Trophoblast cell (in vitro differentiated cells and primary cell): Measurements from ENCODE around the gene XYLT1.

Source experiments
- DNase-seq, 2 donors: peaks; one replicate each; pipeline ENCODE4 v3.0.0-alpha.2; 2016
- H2AFZ ChIP-seq: 2 replicates; pipeline ENCODE4 v1.6.1; 2013; ENCODE audit warnings: low read length, moderate library complexity, mild to moderate bottlenecking; ENCODE audit not compliant: insufficient read depth, poor library complexity
- H2AK5ac ChIP-seq: 2 replicates; pipeline ENCODE4 v1.6.1; 2013; ENCODE audit warnings: mild to moderate bottlenecking, low read length
- H2BK120ac ChIP-seq: 2 replicates; pipeline ENCODE4 v1.6.1; 2013; ENCODE audit warnings: low read length, mild to moderate bottlenecking, moderate library complexity; ENCODE audit not compliant: insufficient read depth, poor library complexity
- H2BK12ac ChIP-seq: 2 replicates; pipeline ENCODE4 v1.6.1; 2013; ENCODE audit warnings: mild to moderate bottlenecking, low read length, moderate library complexity
- H2BK5ac ChIP-seq: 2 replicates; pipeline ENCODE4 v1.6.1; 2013; ENCODE audit warnings: low read length, low read depth, moderate library complexity, mild to moderate bottlenecking; ENCODE audit not compliant: poor library complexity
- H3K14ac ChIP-seq: 2 replicates; pipeline ENCODE4 v1.6.1; 2013; ENCODE audit warnings: mild to moderate bottlenecking, low read length
- H3K18ac ChIP-seq: 2 replicates; pipeline ENCODE4 v1.6.1; 2013; ENCODE audit warnings: mild to moderate bottlenecking, low read length
- H3K23ac ChIP-seq: 2 replicates; pipeline ENCODE4 v1.6.1; 2013; ENCODE audit warnings: low read length
- H3K27ac ChIP-seq: 2 replicates; pipeline ENCODE4 v1.5.1; 2013; ENCODE audit warnings: low read depth, mild to moderate bottlenecking, inconsistent platforms, low read length, moderate library complexity
- H3K27me3 ChIP-seq: 2 replicates; pipeline ENCODE4 v1.6.1; 2013; ENCODE audit warnings: inconsistent platforms, mild to moderate bottlenecking, low read length, moderate library complexity; ENCODE audit not compliant: insufficient read depth
- H3K36me3 ChIP-seq, 2 experiments: 1 replicate in 1 of 2; 2 replicates in 1 of 2; pipeline ENCODE4 v1.6.1; 2013; ENCODE audit warnings: low read length in 2 of 2, mild to moderate bottlenecking in 2 of 2, moderate library complexity in 1 of 2; ENCODE audit not compliant: insufficient read depth in 2 of 2, control insufficient read depth in 1 of 2
- H3K4ac ChIP-seq: 2 replicates; pipeline ENCODE4 v1.6.1; 2013; ENCODE audit warnings: low read depth, mild to moderate bottlenecking, low read length, moderate library complexity
- H3K4me1 ChIP-seq, 2 experiments: 1 replicate in 1 of 2; 2 replicates in 1 of 2; pipeline ENCODE4 v1.6.1; 2013; ENCODE audit warnings: low read length in 2 of 2, mild to moderate bottlenecking in 2 of 2, moderate library complexity in 1 of 2; ENCODE audit not compliant: insufficient read depth in 2 of 2, control insufficient read depth in 1 of 2
- H3K4me2 ChIP-seq: 2 replicates; pipeline ENCODE4 v1.6.1; 2013; ENCODE audit warnings: inconsistent platforms, mild to moderate bottlenecking, low read length, moderate library complexity
- H3K4me3 ChIP-seq: 2 replicates; pipeline ENCODE4 v1.5.1; 2013; ENCODE audit warnings: mild to moderate bottlenecking, low read depth, low read length, inconsistent platforms
- H3K79me1 ChIP-seq: one replicate; pipeline ENCODE4 v1.6.1; 2013; ENCODE audit warnings: low read length
- H3K79me2 ChIP-seq: 2 replicates; pipeline ENCODE4 v1.6.1; 2013; ENCODE audit warnings: low read length, mild to moderate bottlenecking; ENCODE audit not compliant: control insufficient read depth, insufficient read depth, poor library complexity
- H3K9ac ChIP-seq: 2 replicates; pipeline ENCODE4 v1.6.1; 2013; ENCODE audit warnings: mild to moderate bottlenecking, low read length
- H3K9me3 ChIP-seq: 2 replicates; pipeline ENCODE4 v1.6.1; 2013; ENCODE audit warnings: low read depth, mild to moderate bottlenecking, control low read depth, inconsistent platforms, low read length; ENCODE audit not compliant: insufficient read depth
- H4K12ac ChIP-seq: 2 replicates; pipeline ENCODE4 v1.6.1; 2013; ENCODE audit warnings: low read depth, mild to moderate bottlenecking, low read length, moderate library complexity
- H4K8ac ChIP-seq: 2 replicates; pipeline ENCODE4 v1.6.1; 2013; ENCODE audit warnings: low read depth, mild to moderate bottlenecking, low read length, moderate library complexity
- H4K91ac ChIP-seq: one replicate; pipeline ENCODE4 v1.6.1; 2013; ENCODE audit warnings: low read depth, mild to moderate bottlenecking, low read length, moderate library complexity
- WGBS: extraction: QIAGEN DNeasy Blood & Tissue Kit; methylation state at CpG from one replicate; pipeline ENCODE4 v1.1.7; 2013; ENCODE audit warnings: missing lambda C conversion rate; ENCODE audit not compliant: insufficient read length, insufficient coverage; ENCODE audit errors: extremely low coverage; 5-methylcytosine and 5-hydroxymethylcytosine counted together

XYLT1 gene

DNA sequence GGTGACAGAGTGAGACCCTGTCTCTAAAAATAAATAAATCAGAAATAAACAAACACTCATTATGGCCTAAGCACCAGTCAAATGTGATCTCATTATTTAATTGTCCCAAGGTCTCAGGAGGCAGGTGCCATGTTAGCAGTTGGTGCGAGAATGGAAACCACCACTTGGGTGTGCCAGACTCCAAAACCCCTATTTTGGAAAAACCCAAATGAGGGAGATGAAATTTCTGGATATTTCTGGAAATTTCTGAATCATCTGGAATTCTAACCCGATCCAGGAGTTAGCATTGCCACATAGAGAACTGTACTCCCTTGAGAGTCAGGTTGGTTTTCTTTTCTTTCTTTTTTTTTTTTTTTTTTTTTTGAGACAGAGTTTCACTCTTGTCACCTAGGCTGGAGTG is 264.0 kb downstream of the XYLT1 start:
- no peak overlapping the region for H4K91ac ChIP-seq
- no peaks in the 10 kb centered on the region for H3K4me1 ChIP-seq
- no peaks in the 10 kb centered on the region for H3K36me3 ChIP-seq
- H3K14ac ChIP-seq, result no peak overlapping the region
- H3K79me1 ChIP-seq, result no peaks in the 10 kb centered on the region
- no peak overlapping the region for H3K4me2 ChIP-seq
- H3K4me3 ChIP-seq, result no peak overlapping the region
- no peak overlapping the region for H2BK12ac ChIP-seq
- no peak overlapping the region for H2BK120ac ChIP-seq
- WGBS, result no CpG with 5 or more reads among the region's 2 CpGs
- H3K23ac ChIP-seq, result no peak overlapping the region
- no peak overlapping the region for H4K12ac ChIP-seq
- no peak overlapping the region for H2AK5ac ChIP-seq
- H3K9me3 ChIP-seq, result no peaks in the 10 kb centered on the region
- DNase-seq, result no peak
- no peak overlapping the region for H3K9ac ChIP-seq
- H3K27ac ChIP-seq, result no peak overlapping the region
- no peak overlapping the region for H4K8ac ChIP-seq
- H3K4ac ChIP-seq, result no peak overlapping the region
- no peak overlapping the region for H2AFZ ChIP-seq
- H3K18ac ChIP-seq, result no peak overlapping the region
- H3K27me3 ChIP-seq, result no peaks in the 10 kb centered on the region
- H3K79me2 ChIP-seq, result no peaks in the 10 kb centered on the region
- no peak overlapping the region for H2BK5ac ChIP-seq

DNA sequence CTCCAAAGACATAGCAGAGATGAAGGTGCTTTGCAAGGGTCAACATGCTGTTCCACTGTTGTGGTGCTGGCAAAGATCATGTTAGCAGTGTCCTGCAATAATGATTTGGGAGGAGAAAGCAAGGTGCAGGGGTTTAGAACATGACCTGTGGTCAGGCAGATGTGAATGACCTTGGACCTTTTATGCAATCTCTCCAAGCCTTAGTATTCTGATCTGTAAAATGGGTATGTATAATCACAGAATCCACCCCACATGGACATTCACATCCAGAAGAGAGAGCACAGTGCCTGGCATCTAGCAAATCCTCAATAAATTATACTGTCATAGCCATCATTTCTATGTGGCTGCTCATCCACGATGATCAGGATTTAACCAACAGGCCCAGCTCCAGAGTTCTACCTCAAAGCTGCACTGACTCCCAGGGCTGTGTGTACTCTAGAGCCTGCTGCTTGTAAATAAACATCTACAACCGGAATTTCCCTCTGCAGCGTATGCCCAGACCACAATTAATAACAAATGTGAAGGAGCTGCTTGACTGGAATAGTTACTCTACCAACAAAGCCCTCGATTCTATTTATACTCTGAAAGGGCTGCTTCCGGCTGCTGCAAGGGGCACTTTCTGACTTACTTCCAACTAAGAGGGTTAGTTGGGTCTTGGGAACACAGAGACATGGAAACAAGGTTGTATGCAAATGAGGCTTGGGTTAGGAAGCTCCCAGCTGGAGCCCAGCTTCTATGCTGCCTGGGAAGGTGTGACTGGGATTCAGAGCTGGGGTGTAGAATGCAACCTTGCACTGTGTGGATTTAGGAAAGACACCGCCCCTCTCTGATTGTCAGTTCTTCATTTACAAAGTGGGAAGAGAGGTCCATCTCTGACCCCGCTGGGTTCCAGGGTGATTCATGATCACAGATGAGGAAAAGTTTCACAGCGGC is 265.2 kb downstream of the XYLT1 start:
- no peak overlapping the region for H2BK120ac ChIP-seq
- H3K4me2 ChIP-seq, result no peak overlapping the region
- no peak overlapping the region for H4K91ac ChIP-seq
- no peak overlapping the region for H2AK5ac ChIP-seq
- no peaks in the 10 kb centered on the region for H3K79me2 ChIP-seq
- no peak for DNase-seq
- WGBS, result no CpG with 5 or more reads among the region's 8 CpGs
- H3K27ac ChIP-seq, result no peak overlapping the region
- H3K79me1 ChIP-seq, result no peaks in the 10 kb centered on the region
- no peak overlapping the region for H2BK5ac ChIP-seq
- H3K4ac ChIP-seq, result no peak overlapping the region
- no peak overlapping the region for H3K18ac ChIP-seq
- no peaks in the 10 kb centered on the region for H3K9me3 ChIP-seq
- no peaks in the 10 kb centered on the region for H3K4me1 ChIP-seq
- H3K4me3 ChIP-seq, result no peak overlapping the region
- no peaks in the 10 kb centered on the region for H3K36me3 ChIP-seq
- H3K9ac ChIP-seq, result no peak overlapping the region
- no peak overlapping the region for H3K14ac ChIP-seq
- H4K12ac ChIP-seq, result no peak overlapping the region
- no peak overlapping the region for H2BK12ac ChIP-seq
- H4K8ac ChIP-seq, result no peak overlapping the region
- H2AFZ ChIP-seq, result no peak overlapping the region
- H3K27me3 ChIP-seq, result no peaks in the 10 kb centered on the region
- H3K23ac ChIP-seq, result no peak overlapping the region

DNA sequence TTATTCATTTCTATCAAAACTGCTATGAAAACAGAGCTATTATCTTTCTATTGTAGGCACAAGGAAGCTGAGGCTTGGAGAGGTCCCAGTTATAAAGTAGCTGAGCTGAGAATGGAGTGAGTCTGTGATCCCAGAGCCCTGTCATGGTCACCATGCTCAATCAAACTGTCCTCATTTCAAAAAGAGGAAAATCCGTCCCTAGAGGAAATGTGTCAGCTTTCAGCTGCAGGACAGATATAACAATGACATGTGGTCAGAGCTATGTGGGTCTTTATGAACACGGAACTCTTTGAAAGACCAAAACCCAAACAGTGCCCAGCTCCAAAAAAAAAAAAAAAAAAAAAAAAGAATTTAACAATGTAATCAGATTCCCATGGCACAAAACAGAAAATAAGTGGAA is 266.1 kb downstream of the XYLT1 start:
- no peak overlapping the region for H3K14ac ChIP-seq
- H3K79me1 ChIP-seq, result no peaks in the 10 kb centered on the region
- peaks cover 3% of the 10 kb centered on the region in 2 experiments for H3K36me3 ChIP-seq
- no peak for DNase-seq
- H3K27ac ChIP-seq, result no peak overlapping the region
- H3K9me3 ChIP-seq, result no peaks in the 10 kb centered on the region
- H2BK120ac ChIP-seq, result no peak overlapping the region
- WGBS, result no CpG with 5 or more reads among the region's 2 CpGs
- no peaks in the 10 kb centered on the region for H3K79me2 ChIP-seq
- no peak overlapping the region for H3K18ac ChIP-seq
- no peak overlapping the region for H3K4me3 ChIP-seq
- no peak overlapping the region for H2AK5ac ChIP-seq
- no peaks in the 10 kb centered on the region for H3K4me1 ChIP-seq
- H4K91ac ChIP-seq, result no peak overlapping the region
- no peak overlapping the region for H2BK12ac ChIP-seq
- no peak overlapping the region for H3K23ac ChIP-seq
- no peak overlapping the region for H2BK5ac ChIP-seq
- H3K4me2 ChIP-seq, result no peak overlapping the region
- H2AFZ ChIP-seq, result no peak overlapping the region
- no peak overlapping the region for H3K9ac ChIP-seq
- H4K12ac ChIP-seq, result no peak overlapping the region
- no peak overlapping the region for H3K4ac ChIP-seq
- H4K8ac ChIP-seq, result no peak overlapping the region
- H3K27me3 ChIP-seq, result no peaks in the 10 kb centered on the region

DNA sequence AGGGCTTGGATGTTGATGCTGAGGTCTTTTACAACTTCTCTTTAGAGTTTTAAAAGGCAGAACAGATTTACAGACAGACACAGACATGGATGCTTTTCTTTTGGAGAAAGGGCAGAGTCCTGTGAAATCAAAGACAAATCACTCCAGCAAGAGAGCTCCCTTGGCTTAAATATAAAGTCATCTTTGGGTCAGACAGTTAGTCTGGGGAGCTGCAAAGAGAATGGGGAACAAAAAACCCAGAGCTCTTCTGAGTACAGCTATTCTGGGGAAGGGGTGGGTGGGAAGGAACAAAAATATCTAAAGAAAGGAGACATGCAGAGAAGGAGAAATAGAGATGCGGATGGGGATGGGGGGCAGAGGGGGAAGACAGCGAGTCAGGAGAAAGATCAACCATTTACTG is 266.6 kb downstream of the XYLT1 start:
- no peak overlapping the region for H3K27ac ChIP-seq
- H4K8ac ChIP-seq, result no peak overlapping the region
- H3K4ac ChIP-seq, result no peak overlapping the region
- H2AK5ac ChIP-seq, result no peak overlapping the region
- H3K14ac ChIP-seq, result no peak overlapping the region
- H4K91ac ChIP-seq, result no peak overlapping the region
- no peak for DNase-seq
- no peak overlapping the region for H3K23ac ChIP-seq
- H3K18ac ChIP-seq, result no peak overlapping the region
- H3K27me3 ChIP-seq, result no peaks in the 10 kb centered on the region
- H2BK12ac ChIP-seq, result no peak overlapping the region
- no peaks in the 10 kb centered on the region for H3K79me1 ChIP-seq
- no peaks in the 10 kb centered on the region for H3K9me3 ChIP-seq
- H3K4me2 ChIP-seq, result no peak overlapping the region
- H3K79me2 ChIP-seq, result no peaks in the 10 kb centered on the region
- no peak overlapping the region for H2BK120ac ChIP-seq
- H2BK5ac ChIP-seq, result no peak overlapping the region
- H2AFZ ChIP-seq, result no peak overlapping the region
- WGBS, result no CpG with 5 or more reads among the region's 2 CpGs
- no peaks in the 10 kb centered on the region for H3K4me1 ChIP-seq
- no peak overlapping the region for H4K12ac ChIP-seq
- H3K36me3 ChIP-seq, result peaks cover 3% of the 10 kb centered on the region in 2 experiments
- H3K4me3 ChIP-seq, result no peak overlapping the region
- H3K9ac ChIP-seq, result no peak overlapping the region
